Head of caudate nucleus (tissue), 42 donors: ENCODE measurements around the gene LAMA1.

Experiments used
- DNase-seq, 42 donors: peaks; one replicate each; pipeline versions ENCODE4 v3.0.0 to v3.0.0-alpha.2; 2020 to 2021; ENCODE audit warnings: mixed read lengths in 7 of 42
- intact Hi-C: fragments of 100-400 bp; cut with DNase I; formaldehyde crosslinking; loops from one replicate; pipeline ENCODE4 v1.15.0; 2022

The LAMA1 gene

DNA sequence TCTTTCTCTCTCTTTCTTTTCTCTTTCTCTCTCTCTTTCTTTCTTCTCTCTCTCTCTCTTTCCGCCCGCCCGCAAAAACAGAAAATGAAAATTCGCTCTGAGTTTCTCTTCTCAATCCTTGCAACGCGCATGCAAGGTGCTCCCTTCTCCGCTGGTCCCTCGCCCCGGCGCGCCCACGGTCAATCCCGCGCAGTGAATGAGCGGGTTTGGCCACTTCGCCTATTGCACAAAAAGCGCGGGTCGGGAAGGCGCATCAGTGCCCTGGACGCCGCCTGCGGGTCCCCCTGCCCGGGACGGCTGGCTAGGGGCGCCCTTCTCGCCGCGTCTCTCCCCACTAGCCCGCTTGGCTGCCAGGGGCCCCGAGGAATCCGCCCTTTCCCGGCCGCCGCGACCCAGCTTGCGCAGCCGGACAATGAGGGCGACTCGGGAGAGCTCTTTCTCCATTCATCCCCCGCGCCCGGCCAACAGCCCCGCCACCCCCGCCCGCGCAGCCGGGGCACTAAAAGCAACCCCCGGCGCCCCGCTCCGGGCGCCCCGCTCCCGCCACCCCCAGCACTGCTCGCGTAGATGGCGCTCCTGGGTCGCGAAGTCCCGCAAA, 706 bp downstream of the LAMA1 start:
- intact Hi-C loops, result no loop called here
- peak in 16 of 42 donors; percentile 7 to 51 (median 21) for DNase-seq

DNA sequence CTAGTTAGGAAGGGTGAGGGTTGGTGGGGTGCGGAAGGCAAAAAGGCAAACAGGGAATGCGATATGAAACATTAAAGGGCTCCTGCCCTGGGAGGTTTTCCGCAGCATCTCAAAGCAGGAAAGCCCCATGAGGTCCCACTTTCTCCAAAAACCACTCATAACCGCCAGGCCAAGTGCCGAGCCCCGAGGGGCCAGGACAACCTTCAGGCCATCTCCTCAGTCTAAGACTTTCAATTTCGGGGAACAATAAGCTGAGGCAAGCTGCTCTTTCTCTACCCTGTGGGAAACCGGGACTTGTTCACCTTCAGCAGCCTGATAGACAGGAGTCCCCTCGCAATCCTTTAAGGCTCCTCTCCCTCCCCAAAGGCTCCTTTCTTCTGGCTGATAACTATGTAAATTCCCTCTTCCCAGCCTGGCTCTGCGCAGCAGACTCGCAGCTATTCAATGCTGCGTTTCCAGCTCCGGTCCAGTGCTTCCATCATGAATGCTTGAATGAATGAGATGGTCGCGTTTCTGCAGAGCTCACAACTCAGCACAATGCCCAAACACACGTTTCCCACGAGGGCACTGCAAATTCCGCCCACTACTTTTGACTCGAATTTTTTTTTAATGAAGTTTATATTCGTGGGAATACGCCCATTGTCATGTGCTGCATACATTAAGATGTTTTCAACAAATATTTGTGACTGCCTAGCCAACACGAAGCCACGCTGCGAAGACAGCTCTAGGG, 1.4 kb downstream of the LAMA1 start:
- intact Hi-C loops, result no loop called here

DNA sequence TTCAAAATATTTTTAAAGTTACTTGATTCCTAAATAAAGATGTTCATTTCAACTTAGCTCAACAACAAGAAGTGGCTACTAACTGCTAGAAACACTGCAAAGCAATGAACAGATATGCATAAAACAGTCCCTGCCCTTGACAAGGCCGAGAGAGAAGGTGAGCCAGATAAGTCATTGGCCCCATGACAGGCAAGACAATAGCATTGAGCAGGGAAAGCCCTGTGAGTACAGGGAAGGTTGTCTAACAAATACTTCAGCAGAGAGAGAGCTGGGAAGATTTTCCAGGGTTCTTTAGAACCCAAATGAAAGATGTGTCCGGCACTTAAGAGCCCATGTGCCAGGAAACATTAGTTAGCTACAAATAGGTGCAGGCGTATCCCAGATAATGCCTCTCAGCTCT, 4.7 kb downstream of the LAMA1 start:
- DNase-seq, result no peak
- intact Hi-C loops, result no loop called here

More for the DNA sequence above, 1.4 kb downstream of the LAMA1 start:
- DNase-seq, result peak in 3 of 42 donors; percentile 12 to 38 (median 28)

DNA sequence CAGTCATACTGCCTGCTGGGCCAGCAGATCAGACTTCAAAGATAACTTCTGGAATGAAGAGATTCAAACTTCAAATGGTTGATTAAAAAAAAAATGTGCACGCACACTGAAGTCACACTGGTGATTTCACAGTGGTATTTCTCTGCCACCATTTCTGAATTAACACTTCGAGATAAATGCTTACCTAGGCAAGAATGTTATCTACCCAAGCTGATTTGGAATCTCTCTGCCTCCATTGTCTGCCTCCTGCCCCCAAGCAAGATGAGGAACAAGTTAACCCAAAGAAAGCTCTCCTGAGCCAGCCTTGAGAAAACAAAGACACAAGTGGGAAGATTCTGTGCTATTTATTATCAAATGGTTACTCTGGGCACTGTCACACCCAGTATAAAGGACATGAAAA, 6.5 kb downstream of the LAMA1 start:
- intact Hi-C loops, result no loop called here
- no peak for DNase-seq

DNA sequence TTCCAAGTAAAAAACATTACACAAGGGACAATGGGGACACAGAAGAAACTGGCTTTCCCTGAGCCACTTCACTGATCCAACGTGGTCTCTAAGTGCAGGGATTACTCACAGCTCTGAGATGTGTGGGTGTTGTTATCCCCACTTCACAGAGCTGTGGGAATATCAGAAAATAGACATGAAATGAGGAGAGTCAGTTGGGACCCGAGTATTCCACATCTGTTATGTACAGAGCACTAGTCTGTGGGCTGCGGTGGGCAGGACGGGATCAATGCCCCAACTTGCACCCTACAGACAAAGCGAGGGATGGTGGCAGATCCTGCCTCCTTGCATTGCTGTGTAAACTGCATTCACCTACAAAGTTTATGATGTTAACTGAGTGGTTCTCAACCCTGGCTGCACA, 11.7 kb downstream of the LAMA1 start:
- intact Hi-C loops, result no loop called here
- peak in 1 of 42 donors; percentile 29 for DNase-seq

DNA sequence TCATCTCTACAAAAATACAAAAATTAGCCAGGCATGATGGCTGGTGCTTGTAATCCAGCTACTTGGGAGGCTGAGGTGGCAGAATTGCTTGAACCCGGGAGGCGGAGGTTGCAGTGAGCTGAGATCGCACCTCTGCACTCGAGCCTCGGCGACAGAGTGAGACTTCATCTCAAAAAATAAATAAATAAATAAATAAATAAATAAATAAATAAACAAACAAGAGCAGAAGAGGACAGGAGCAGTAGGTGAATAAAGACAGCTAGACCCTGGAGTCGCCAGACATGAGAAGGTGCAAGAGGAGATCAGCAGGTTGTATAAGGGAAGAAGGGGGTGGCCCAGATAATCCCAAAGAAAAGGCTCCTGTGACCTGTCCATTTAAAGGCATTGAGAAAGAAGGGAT, 12.3 kb downstream of the LAMA1 start:
- DNase-seq, result no peak
- intact Hi-C loops, result no loop called here

DNA sequence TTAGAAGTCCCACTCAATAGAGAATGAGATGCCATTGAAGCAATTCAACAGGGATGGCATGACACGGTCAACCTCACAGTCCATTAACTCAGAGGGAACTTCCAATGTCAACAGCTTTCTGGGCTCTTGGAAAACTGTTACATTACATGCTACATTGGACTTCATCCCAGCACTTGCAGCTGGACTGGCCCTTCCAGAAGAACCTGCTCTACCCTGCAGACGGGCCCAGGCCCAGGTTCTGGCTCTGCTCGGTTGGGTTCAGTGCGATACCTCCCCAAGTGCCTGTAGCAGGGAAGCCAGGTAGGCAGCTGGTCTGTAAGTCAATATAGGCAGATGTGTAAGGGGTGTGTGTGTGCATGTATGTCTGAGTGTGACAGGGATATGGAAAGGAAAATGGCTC, 12.9 kb downstream of the LAMA1 start:
- intact Hi-C loops, result no loop called here
- no peak for DNase-seq

DNA sequence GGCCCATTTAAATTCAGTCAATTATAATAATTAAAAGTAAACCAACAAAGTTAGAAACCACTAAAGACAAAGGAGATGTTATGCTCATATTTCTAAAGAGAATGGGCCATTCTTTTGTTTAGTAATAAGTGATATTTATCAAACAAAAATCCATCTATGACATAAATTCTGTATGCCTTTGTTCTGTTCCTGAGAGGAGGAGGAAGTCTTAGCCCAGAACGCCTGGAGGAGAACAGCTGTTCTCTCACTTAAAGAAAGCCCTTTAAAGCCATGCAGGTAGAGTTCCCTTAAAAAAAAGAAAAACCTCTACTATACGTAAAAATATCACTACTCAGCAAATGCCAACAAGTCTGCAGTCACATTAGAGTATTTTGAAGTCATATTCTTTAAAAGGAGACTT, 15.5 kb downstream of the LAMA1 start:
- no peak for DNase-seq
- intact Hi-C loops, result no loop called here

DNA sequence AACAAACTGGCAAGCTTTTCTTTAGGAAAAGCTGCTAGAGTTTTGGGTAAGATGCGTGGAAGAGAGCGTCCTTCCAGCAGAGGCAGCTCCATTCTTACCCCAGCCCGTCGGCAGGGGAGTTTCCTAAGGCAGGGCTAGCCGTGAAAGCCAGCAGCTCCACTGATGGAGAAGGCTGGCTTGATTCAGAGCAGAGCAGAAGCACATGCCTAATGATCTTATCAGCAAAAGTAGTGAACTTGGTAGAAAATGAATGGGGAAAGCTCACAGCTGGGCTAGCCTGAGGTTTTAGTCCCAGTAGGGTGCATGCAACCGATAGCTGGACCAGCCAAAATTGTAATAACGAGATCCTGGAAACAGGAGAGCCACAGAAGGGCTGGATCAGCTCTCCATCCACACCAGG, 20.8 kb downstream of the LAMA1 start:
- intact Hi-C loops, result no loop called here
- no peak for DNase-seq

DNA sequence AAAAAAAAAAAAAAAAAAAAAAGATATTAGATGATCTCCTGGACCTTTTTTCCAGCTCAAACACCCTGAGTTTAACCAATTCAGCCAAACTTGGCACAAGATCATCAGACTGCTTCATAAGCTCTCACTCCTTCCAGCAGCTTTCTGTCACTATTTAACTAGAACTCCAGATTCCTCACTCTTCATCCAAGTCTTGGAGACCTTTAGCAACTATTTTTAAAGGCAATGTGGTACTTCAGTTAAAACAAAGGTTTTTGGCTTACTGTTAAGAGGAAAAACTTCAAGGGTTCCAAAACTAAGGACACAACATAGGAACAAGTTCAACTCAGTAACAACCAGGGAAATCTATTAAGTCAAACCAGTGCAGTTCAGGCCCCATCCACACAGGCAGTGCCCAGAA, 23.2 kb downstream of the LAMA1 start:
- intact Hi-C loops, result no loop called here
- no peak for DNase-seq

DNA sequence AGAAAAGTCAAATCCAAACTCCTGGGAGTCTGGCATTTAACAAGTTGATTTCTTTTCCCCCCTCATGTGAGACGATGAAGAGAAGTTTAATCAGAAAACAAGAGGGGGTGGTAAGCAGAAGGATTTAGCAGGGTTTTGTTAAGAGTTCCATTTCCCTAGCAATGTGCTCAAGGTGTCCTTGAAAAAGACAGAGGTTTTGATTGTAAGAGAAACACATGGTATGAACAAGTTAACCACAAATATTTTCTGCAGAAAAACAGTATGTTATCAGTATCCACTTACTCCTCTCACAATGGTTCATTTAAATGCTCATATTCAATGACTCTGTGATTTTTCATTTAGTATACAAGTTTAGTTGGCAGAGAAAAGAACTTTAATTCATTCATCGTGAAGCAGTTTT, 26.8 kb downstream of the LAMA1 start:
- intact Hi-C loops, result no loop called here
- no peak for DNase-seq

DNA sequence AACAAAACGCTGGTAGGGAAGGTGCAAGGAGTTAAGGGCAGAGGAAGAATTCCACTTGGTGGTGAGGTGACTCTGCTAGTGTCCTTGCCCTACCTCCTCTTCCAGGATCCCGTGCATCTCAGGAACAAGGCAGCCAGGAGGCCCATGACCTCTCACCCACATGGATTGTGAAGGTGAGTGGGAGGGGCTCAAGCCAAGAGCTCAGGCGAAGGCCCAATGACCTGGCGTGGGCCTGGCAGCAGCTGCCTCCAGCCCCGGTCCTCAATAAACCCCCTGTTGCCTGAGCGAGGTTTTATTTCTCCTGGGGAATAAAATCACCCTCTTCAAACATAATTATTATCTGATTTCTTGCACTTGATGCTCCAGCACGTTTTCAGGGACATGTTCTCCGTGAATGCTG, 28.2 kb downstream of the LAMA1 start:
- DNase-seq, result peak in 1 of 42 donors; percentile 9
- intact Hi-C loops, result no loop called here

DNA sequence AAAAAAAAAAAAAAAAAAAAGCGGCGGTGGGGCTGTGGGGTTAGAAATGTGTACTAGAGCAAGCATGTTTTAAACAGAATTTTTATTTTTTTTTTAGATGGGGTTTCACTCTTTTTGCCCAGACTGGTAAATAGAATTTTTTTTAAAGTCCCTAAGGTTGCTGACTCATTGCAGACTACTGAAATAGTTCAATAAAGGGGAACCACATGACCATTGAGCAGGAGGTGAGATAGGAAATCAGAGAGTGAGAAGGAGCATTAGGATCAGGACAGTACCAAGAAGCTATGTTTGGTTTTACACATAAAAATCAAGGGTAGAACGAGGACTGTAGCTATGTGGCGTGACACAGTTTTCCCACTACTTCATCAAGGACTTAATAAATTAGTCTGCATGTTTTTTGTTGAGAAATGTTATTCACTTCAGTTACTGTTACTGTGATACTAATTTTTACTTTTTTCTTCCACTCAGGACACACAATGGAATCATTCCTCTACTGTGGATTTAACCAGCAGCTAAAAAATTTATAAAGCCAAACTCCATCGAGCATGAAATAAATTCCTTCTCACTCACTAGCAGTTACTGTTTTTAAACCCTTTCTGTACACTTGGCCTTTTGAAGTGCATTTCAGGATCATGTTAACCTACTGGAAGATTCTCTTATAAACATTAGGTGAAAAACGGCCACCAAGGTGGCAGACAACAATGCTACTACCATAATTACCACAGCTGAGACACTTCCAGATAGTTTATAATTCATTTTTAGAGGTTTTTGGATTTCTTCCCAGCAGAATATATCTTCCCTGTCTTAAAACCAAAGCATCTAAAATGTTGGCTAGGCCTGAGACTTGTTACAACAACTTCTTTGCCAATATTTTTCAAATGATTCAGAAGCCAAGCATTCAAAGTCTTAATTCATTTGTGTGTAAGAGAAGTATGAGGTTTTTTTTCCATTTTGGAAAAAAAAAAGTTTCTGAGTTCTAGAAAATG, 33.2 kb downstream of the LAMA1 start:
- DNase-seq, result no peak
- intact Hi-C loops, result no loop called here

DNA sequence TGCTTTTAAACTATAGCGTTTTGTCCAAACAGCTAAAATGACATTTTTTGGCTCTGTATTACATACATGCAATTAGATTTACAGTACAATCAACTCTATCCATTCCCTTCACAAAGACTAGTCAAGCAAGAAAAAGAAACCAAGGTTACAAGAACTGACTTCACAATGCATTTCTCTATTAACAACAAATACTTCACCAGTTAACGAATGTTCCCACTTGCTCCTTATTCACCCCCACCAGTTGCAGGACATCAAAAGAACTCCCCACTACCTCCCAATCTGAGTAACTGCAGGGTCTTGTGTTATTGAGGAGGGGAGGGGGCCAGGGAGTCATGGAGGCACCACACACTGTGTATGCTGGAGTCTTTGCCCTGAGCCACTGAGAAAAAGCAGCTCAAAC, 34.9 kb downstream of the LAMA1 start:
- DNase-seq, result no peak
- intact Hi-C loops, result no loop called here

DNA sequence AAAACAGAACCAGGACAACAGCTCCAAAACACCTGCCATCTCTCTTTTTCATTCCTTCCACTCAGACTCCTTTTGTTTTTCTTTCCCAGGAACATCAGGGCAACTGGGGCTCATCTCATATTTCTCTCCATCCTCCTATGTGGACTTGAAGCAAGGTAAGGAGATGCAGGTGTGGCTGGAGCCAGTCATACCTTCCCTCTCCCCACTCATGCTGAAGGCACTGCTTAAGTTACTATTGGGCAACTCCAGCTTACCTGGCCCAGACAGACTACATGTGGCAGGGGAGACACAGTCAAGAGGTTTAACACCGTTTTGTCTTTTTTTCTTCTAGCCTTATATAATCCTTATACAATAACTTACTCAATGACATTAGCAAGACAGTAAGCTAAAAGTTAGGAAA, 38.4 kb downstream of the LAMA1 start:
- intact Hi-C loops, result no loop called here
- no peak for DNase-seq

DNA sequence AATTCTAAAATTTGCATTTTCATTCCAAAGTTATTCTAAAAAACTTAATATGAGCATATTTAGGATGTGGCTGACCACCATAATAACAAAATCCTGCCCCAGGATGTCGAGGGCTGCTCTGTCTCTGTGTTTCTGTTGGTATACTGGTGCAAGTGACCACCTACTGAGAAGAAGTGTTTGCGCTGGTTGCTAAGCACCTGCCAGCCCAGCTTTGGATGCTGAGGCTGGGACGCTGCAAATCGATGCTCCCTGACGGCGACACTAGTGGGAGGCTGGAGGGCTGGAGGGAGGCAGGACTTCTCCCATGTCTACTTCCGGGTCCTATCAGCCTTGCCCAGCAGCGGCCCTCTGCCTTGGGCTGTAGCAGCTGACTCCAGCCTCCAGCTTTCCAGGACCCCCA, 45.0 kb downstream of the LAMA1 start:
- intact Hi-C loops, result no loop called here

DNA sequence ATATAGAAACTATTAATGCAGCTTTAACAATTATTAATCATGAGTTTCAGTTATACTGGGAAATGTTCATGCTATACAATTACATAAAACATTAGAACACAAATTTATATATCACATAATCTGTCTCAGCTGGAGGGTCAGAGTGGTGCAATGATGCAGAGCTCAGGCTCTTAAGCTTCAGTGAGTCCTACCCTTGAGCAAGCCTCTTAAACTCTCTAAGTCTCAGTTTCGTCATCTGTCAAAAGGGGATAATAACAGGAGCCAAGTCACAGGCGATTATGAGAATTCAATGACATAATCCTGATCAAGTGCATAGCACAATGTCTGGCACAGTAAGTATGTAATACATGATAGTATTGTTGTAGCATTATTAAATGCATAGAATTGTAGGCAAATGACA, 46.0 kb downstream of the LAMA1 start:
- no peak for DNase-seq

More for the DNA sequence above, 45.0 kb downstream of the LAMA1 start:
- no peak for DNase-seq

DNA sequence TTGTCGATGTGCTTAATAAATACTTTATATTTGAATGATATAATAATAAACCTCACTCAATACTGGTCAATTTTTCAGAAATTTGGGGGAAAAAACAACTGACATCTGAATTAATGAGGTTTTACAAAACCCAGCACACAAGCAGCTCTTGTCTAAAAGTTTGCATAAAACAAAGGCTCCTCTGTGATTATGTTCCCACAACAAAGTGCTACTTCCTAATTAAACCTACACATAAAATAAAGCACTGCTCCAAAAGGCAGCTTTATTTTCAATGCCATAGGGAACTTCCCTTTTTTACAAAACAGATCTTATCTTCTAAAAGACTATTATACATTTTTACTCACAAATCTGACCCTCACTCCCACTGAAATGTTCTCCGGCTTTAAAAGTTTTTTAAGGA, 47.1 kb downstream of the LAMA1 start:
- DNase-seq, result no peak
- intact Hi-C loops, result no loop called here

More for the DNA sequence above, 46.0 kb downstream of the LAMA1 start:
- intact Hi-C loops, result no loop called here

DNA sequence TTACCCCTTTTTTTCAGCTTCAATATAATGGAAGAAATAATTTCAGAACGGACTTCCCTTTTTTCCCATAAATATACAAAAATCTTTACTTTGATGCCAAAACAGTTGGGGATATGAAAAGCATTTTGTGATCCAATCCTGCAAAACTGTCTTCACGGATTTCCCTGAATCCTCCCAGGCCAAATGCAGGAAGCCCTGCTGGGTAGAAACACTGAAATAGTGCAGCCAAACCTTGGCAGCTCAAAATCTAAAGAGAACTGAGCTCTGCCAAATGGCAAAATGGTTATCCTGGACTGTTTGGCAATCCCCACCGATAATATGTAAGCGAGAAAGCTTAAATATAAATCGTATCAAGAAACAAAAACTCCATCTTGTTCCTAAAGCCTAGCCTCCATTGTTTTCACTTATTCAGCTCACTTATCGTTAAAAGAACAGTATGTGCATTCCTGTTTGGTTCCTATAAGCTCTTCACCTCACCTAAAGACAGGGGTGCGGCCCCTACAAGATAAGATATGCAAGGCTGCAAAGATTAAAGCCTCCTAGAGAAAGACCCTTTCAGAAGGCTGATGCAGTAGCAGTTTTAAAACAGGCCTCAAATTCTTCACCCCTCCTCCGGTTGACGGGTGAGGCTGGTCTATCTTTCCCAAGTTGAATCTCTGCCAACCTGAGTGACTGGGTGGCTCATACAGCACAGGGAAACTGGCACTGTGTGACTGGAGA, 48.6 kb downstream of the LAMA1 start:
- DNase-seq, result no peak
- intact Hi-C loops, result no loop called here
